ENCODE measurements around the gene UNC5C.

UNC5C gene

GRCh38 chr4:95248720-95249425 is 299.9 kb downstream of the UNC5C start:
- TF ChIP-seq ARNT (IDR thresholded peaks at IDR 0.05) (no peak), FOXA1 (IDR thresholded peaks at IDR 0.05) (no peak), FOXM1 (IDR thresholded peaks at IDR 0.05; ENCODE audit: borderline replicate concordance) (no peak), ELF4 (IDR thresholded peaks at IDR 0.05) (no peak), PKNOX1 (IDR thresholded peaks at IDR 0.05) (no peak), LEF1 (IDR thresholded peaks at IDR 0.05; ENCODE audit: borderline replicate concordance) (no peak), TARDBP (IDR thresholded peaks at IDR 0.05) (no peak), SP1 (IDR thresholded peaks at IDR 0.05) (no peak), FOXK2 (IDR thresholded peaks at IDR 0.05) (no peak), SUZ12 (IDR thresholded peaks at IDR 0.05) (no peak), L3MBTL2 (conservative IDR thresholded peaks at IDR 0.05) (no peak), NFRKB (IDR thresholded peaks at IDR 0.05) (no peak), ZNF384 (IDR thresholded peaks at IDR 0.05) (no peak), BHLHE40 (IDR thresholded peaks at IDR 0.05; ENCODE audit: borderline replicate concordance) (no peak), CTBP1 (IDR thresholded peaks at IDR 0.05; ENCODE audit: borderline replicate concordance) (no peak)
- CTCF ChIA-PET = interaction anchor here (0.6 kb wide), 1 partner anchor 89 kb away, joined by 4 read pairs; no protein-coding TSS in a partner anchor
- no peak for DNase-seq (ENCODE audit: extremely low spot score)
- POLR2A ChIA-PET = no interaction called here

- CTCF ChIA-PET = no interaction called here
- no peak for TF ChIP-seq L3MBTL2 (conservative IDR thresholded peaks at IDR 0.05)
- TF ChIP-seq FOXA1 (IDR thresholded peaks at IDR 0.05) = no peak
- TF ChIP-seq ARNT (IDR thresholded peaks at IDR 0.05) = no peak
- no peak for TF ChIP-seq LEF1 (IDR thresholded peaks at IDR 0.05; ENCODE audit: borderline replicate concordance)
- no peak for TF ChIP-seq FOXK2 (IDR thresholded peaks at IDR 0.05)
- no peak for TF ChIP-seq SUZ12 (IDR thresholded peaks at IDR 0.05)
- no peak for TF ChIP-seq ZNF384 (IDR thresholded peaks at IDR 0.05)
- TF ChIP-seq BHLHE40 (IDR thresholded peaks at IDR 0.05; ENCODE audit: borderline replicate concordance) = no peak
- TF ChIP-seq ELF4 (IDR thresholded peaks at IDR 0.05) = no peak
- TF ChIP-seq SP1 (IDR thresholded peaks at IDR 0.05) = no peak
- TF ChIP-seq TARDBP (IDR thresholded peaks at IDR 0.05) = no peak
- TF ChIP-seq PKNOX1 (IDR thresholded peaks at IDR 0.05) = no peak
- TF ChIP-seq FOXM1 (IDR thresholded peaks at IDR 0.05; ENCODE audit: borderline replicate concordance) = no peak
- TF ChIP-seq NFRKB (IDR thresholded peaks at IDR 0.05) = no peak
- TF ChIP-seq HDGF (IDR thresholded peaks at IDR 0.05; ENCODE audit: borderline replicate concordance) = no peak
- no peak for TF ChIP-seq CTBP1 (IDR thresholded peaks at IDR 0.05; ENCODE audit: borderline replicate concordance)
- no peak for DNase-seq (ENCODE audit: extremely low spot score)
- POLR2A ChIA-PET = no interaction called here
Observed at GRCh38 chr4:95243892-95244291, 304.9 kb downstream of the UNC5C start.

GRCh38 chr4:95238554-95238953 is 310.2 kb downstream of the UNC5C start:
- CTCF ChIA-PET = interaction anchor here (0.7 kb wide), 1 partner anchor 637 kb away, joined by 3 read pairs; no protein-coding TSS in a partner anchor
- no peak for DNase-seq (ENCODE audit: extremely low spot score)
- TF ChIP-seq SP1 (IDR thresholded peaks at IDR 0.05) = no peak
- TF ChIP-seq ELF4 (IDR thresholded peaks at IDR 0.05) = no peak
- TF ChIP-seq FOXA1 (IDR thresholded peaks at IDR 0.05) = no peak
- no peak for TF ChIP-seq CTBP1 (IDR thresholded peaks at IDR 0.05; ENCODE audit: borderline replicate concordance)
- no peak for TF ChIP-seq TARDBP (IDR thresholded peaks at IDR 0.05)
- TF ChIP-seq L3MBTL2 (conservative IDR thresholded peaks at IDR 0.05) = no peak
- TF ChIP-seq PKNOX1 (IDR thresholded peaks at IDR 0.05) = no peak
- TF ChIP-seq LEF1 (IDR thresholded peaks at IDR 0.05; ENCODE audit: borderline replicate concordance) = no peak
- TF ChIP-seq ZNF384 (IDR thresholded peaks at IDR 0.05) = no peak
- TF ChIP-seq ARNT (IDR thresholded peaks at IDR 0.05) = no peak
- no peak for TF ChIP-seq SUZ12 (IDR thresholded peaks at IDR 0.05)
- TF ChIP-seq FOXM1 (IDR thresholded peaks at IDR 0.05; ENCODE audit: borderline replicate concordance) = no peak
- TF ChIP-seq NFRKB (IDR thresholded peaks at IDR 0.05) = no peak
- TF ChIP-seq BHLHE40 (IDR thresholded peaks at IDR 0.05; ENCODE audit: borderline replicate concordance) = no peak
- TF ChIP-seq FOXK2 (IDR thresholded peaks at IDR 0.05) = no peak
- no peak for TF ChIP-seq HDGF (IDR thresholded peaks at IDR 0.05; ENCODE audit: borderline replicate concordance)
- POLR2A ChIA-PET = no interaction called here

- TF ChIP-seq TARDBP (IDR thresholded peaks at IDR 0.05) (no peak), PKNOX1 (IDR thresholded peaks at IDR 0.05) (no peak), CTBP1 (IDR thresholded peaks at IDR 0.05; ENCODE audit: borderline replicate concordance) (no peak), SUZ12 (IDR thresholded peaks at IDR 0.05) (no peak), HDGF (IDR thresholded peaks at IDR 0.05; ENCODE audit: borderline replicate concordance) (no peak), ZNF384 (IDR thresholded peaks at IDR 0.05) (no peak), SP1 (IDR thresholded peaks at IDR 0.05) (no peak), L3MBTL2 (conservative IDR thresholded peaks at IDR 0.05) (no peak), NFRKB (IDR thresholded peaks at IDR 0.05) (no peak), ARNT (IDR thresholded peaks at IDR 0.05) (no peak), FOXK2 (IDR thresholded peaks at IDR 0.05) (no peak), FOXM1 (IDR thresholded peaks at IDR 0.05; ENCODE audit: borderline replicate concordance) (no peak), FOXA1 (IDR thresholded peaks at IDR 0.05) (no peak), BHLHE40 (IDR thresholded peaks at IDR 0.05; ENCODE audit: borderline replicate concordance) (no peak), LEF1 (IDR thresholded peaks at IDR 0.05; ENCODE audit: borderline replicate concordance) (no peak), ELF4 (IDR thresholded peaks at IDR 0.05) (no peak)
- POLR2A ChIA-PET = no interaction called here
- CTCF ChIA-PET = interaction anchor here (0.5 kb wide), 1 partner anchor 958 kb away, joined by 3 read pairs; no protein-coding TSS in a partner anchor
- DNase-seq (ENCODE audit: extremely low spot score) = no peak
Observed at GRCh38 chr4:95232358-95233156, 316.2 kb downstream of the UNC5C start.

Measured in HEK293T (cell line).